Adrenal gland (tissue), 5 donors: ENCODE measurements around the gene RANBP6.

Experiments
- POLR2A ChIP-seq, 2 donors: fragments of 450-650 bp; IDR thresholded peaks; one replicate each; pipeline ENCODE4 v1.6.1; 2017; ENCODE audit warnings: antibody characterized with exemption in 2 of 2, mild to moderate bottlenecking in 2 of 2, moderate library complexity in 1 of 2
- TF ChIP-seq, protein P1 (sequence below), 6 experiments: fragments of 450-650 bp in 4 of 6; fragments of 200-600 bp in 2 of 6; sonication (generic) in 1 of 6; IDR thresholded peaks; 1 replicate in 5 of 6; 2 replicates in 1 of 6; pipeline versions ENCODE4 v1.5.1 to v1.8.0; 2016 to 2021; ENCODE audit warnings: antibody characterized with exemption in 6 of 6, mild to moderate bottlenecking in 2 of 6, moderate library complexity in 1 of 6
- donor health status: DM: no; HTN: no; CAD: no.

DNA sequence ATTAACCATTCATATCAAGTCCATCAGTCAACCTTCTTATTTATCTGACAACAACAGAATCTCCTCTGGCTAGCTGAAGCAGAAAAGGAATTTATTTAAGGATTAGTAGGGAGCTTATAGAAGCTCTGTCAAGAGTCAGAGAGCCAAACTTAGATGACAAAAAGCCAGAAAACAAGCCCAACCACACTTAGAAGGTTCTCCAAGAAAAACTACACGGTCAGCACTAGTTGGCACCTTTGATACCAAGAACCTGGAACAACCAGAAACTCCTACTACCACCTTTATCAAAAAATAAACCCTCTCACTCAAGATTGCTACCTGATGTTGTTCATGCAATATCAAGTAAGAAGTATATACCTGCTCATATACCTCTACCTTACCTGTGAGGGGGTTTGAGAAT, 36.9 kb downstream of the RANBP6 start:
- TF ChIP-seq, protein P1, sequence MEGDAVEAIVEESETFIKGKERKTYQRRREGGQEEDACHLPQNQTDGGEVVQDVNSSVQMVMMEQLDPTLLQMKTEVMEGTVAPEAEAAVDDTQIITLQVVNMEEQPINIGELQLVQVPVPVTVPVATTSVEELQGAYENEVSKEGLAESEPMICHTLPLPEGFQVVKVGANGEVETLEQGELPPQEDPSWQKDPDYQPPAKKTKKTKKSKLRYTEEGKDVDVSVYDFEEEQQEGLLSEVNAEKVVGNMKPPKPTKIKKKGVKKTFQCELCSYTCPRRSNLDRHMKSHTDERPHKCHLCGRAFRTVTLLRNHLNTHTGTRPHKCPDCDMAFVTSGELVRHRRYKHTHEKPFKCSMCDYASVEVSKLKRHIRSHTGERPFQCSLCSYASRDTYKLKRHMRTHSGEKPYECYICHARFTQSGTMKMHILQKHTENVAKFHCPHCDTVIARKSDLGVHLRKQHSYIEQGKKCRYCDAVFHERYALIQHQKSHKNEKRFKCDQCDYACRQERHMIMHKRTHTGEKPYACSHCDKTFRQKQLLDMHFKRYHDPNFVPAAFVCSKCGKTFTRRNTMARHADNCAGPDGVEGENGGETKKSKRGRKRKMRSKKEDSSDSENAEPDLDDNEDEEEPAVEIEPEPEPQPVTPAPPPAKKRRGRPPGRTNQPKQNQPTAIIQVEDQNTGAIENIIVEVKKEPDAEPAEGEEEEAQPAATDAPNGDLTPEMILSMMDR (IDR thresholded peaks at IDR 0.05): no peak
- TF ChIP-seq POLR2A (IDR thresholded peaks at IDR 0.05): no peak
